Stimulated activated naive CD8-positive, alpha-beta T cell treated with anti-CD3 and anti-CD28 coated beads, Interleukin-15, Interleukin-2, amounts not matched to agents 100 U/mL and 50 U/mL, for 24 hours (primary cell): ENCODE measurements around the gene RPL13.

Source experiments
- ATAC-seq: fragments of 150-1000 bp; cut with Tn5 transposase; one replicate; pipeline ENCODE4 v1.10.0; 2021
- DNase-seq: peaks from one replicate; pipeline ENCODE4 v3.0.0; 2021

Gene RPL13

GRCh38 chr16:89560378-89561141, at the start of gene RPL13:
Gene RPL13 (plus strand): TSS chr16:89560682. CDS start chr16:89560960, 278 bp downstream.
- DNase-seq (peak; percentile 93), ATAC-seq (peak; percentile 90)

- ATAC-seq, result no peak
- DNase-seq, result no peak
Measured at GRCh38 chr16:89511374-89511773, 49.1 kb upstream of the RPL13 start.

- DNase-seq (no peak), ATAC-seq (no peak)
Measured at GRCh38 chr16:89512453-89512852, 48.0 kb upstream of the RPL13 start.

GRCh38 chr16:89517128-89517527, 43.4 kb upstream of the RPL13 start:
- ATAC-seq, result no peak
- DNase-seq, result no peak

GRCh38 chr16:89519881-89520280, 40.6 kb upstream of the RPL13 start:
- ATAC-seq, result no peak
- no peak for DNase-seq

GRCh38 chr16:89522287-89522686, 38.2 kb upstream of the RPL13 start:
- DNase-seq (no peak), ATAC-seq (no peak)

- no peak for DNase-seq
Measured at GRCh38 chr16:89523680-89524344, 36.7 kb upstream of the RPL13 start.

GRCh38 chr16:89525146-89525913, 35.2 kb upstream of the RPL13 start:
- DNase-seq, result no peak
- no peak for ATAC-seq

More at GRCh38 chr16:89523680-89524344, 36.7 kb upstream of the RPL13 start:
- ATAC-seq, result no peak

GRCh38 chr16:89529097-89529496, 31.4 kb upstream of the RPL13 start:
- no peak for DNase-seq
- no peak for ATAC-seq

GRCh38 chr16:89530401-89531381, 29.8 kb upstream of the RPL13 start:
- DNase-seq, result no peak
- no peak for ATAC-seq

GRCh38 chr16:89531821-89532526, 28.5 kb upstream of the RPL13 start:
- ATAC-seq (no peak), DNase-seq (no peak)

GRCh38 chr16:89534252-89534756, 26.2 kb upstream of the RPL13 start:
- DNase-seq (no peak), ATAC-seq (no peak)

GRCh38 chr16:89536371-89536770, 24.1 kb upstream of the RPL13 start:
- DNase-seq (no peak), ATAC-seq (no peak)

- ATAC-seq, result no peak
- DNase-seq, result no peak
Measured at GRCh38 chr16:89536886-89537548, 23.5 kb upstream of the RPL13 start.

GRCh38 chr16:89537549-89537925, 22.9 kb upstream of the RPL13 start:
- DNase-seq (no peak), ATAC-seq (no peak)

- DNase-seq, result no peak
- ATAC-seq, result no peak
Measured at GRCh38 chr16:89538286-89538685, 22.2 kb upstream of the RPL13 start.

GRCh38 chr16:89540557-89540956, 19.9 kb upstream of the RPL13 start:
- ATAC-seq, result no peak

GRCh38 chr16:89541792-89542191, 18.7 kb upstream of the RPL13 start:
- no peak for DNase-seq
- ATAC-seq, result no peak

More at GRCh38 chr16:89540557-89540956, 19.9 kb upstream of the RPL13 start:
- no peak for DNase-seq

GRCh38 chr16:89544113-89544512, 16.4 kb upstream of the RPL13 start:
- DNase-seq (no peak), ATAC-seq (no peak)

GRCh38 chr16:89544713-89545043, 15.8 kb upstream of the RPL13 start:
- DNase-seq (no peak), ATAC-seq (no peak)
